NCI-H748 (cell line): Measurements from ENCODE around the gene RNF19B.

Experiments
- DNase-seq: peaks from one replicate; lab custom pipeline; 2025; ENCODE audit not compliant: unreplicated experiment; lab: John Stamatoyannopoulos, UW

Gene RNF19B

GRCh38 chr1:32890516-32891240 lies 73.9 kb downstream of the RNF19B start:
- no peak for DNase-seq

- DNase-seq = no peak
These were observed 74.8 kb downstream of the RNF19B start for GRCh38 chr1:32889731-32890278.

GRCh38 chr1:32888677-32889420 lies 75.8 kb downstream of the RNF19B start:
- no peak for DNase-seq

DNA sequence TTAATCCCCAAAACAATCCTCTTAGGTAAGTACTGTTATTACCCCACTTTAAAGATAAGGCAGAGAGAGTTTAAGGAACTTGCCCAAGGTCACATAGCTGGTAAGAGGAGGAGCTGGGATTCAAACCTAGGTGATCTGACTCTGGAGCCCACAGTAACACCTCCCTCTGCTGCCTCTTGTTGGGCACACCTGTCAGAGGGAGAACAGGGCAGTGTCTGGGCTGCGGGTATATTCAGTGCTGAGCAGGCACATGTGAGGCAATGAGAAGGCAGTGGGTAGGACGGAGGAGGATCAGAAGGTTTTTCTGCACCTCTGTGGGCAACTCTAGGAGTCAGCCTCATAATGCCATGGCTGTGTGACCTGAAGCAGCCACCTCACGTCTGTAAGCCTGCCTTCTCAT lies 76.5 kb downstream of the RNF19B start:
- DNase-seq = no peak

- no peak for DNase-seq
These were observed 77.0 kb downstream of the RNF19B start for GRCh38 chr1:32887623-32888022.

DNA sequence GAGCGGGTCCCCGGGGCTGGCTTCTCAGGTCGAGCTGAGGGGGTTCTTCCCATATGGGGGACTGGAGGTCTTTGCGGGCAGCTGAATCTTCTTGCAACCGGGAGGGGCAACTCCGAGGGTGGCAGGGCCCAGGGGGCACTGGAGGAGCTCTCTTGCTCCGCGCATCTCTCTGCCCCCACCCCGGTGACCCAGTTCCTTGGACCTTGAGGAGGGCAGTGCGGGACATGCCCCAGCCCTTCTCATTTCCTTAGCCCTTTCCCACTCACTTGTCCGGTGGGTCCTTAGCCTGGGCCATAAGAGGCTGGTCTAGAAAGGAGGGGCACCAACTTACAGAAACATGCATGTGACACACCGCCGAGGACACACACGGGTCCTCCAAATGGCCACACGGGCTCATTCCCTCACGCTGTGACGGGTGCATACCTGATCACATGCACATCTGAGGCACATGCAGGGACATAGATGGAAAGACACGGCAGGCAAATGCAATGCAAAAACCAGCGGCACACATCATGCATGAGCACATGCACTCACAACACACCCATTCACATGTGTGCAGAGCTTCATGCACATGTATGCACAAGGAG lies 77.7 kb downstream of the RNF19B start:
- DNase-seq = peak; percentile 14
